Transverse colon (tissue), 3 donors: Measurements from ENCODE around the gene FAM13C.

Experiments used
- EP300 ChIP-seq: sonication (generic); formaldehyde crosslinking; IDR thresholded peaks from one replicate; pipeline ENCODE4 v1.6.1; 2017; ENCODE audit warnings: antibody characterized with exemption, low read depth
- POLR2A ChIP-seq: fragments of 450-650 bp; IDR thresholded peaks from one replicate; pipeline ENCODE4 v1.6.1; 2016; ENCODE audit warnings: antibody characterized with exemption, mild to moderate bottlenecking, moderate library complexity
- TF ChIP-seq, protein P1 (sequence below), 5 experiments: fragments of 200-600 bp in 3 of 5; fragments of 450-650 bp in 2 of 5; sonication (generic) in 3 of 5; IDR thresholded peaks; 1 replicate in 2 of 5; 2 replicates in 3 of 5; pipeline ENCODE4 v1.5.1; 2016 to 2017; ENCODE audit warnings: antibody characterized with exemption in 5 of 5, inconsistent platforms in 3 of 5, mild to moderate bottlenecking in 2 of 5, moderate library complexity in 1 of 5

DNA sequence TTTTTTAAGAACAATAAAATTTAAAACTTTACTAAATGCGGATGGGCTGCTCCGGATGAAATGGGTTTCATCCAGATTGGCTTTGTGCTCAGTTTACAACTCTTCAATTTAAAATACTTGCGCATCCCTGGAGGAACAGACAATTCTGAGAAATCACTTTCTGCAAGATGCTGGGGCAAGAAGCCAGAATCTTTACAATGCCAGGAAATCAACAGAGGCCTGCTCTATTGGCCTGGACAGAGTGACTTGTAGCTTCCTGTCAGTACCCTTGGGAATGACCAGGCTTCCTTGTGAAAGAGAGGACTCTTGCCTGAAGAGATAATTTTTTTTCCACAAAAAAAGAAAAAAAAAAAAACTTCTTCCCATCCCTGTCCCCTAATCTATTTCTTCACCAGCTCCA is 3.9 kb upstream of the FAM13C start:
- TF ChIP-seq POLR2A, result no peak
- no peak for TF ChIP-seq EP300
- TF ChIP-seq, protein P1, sequence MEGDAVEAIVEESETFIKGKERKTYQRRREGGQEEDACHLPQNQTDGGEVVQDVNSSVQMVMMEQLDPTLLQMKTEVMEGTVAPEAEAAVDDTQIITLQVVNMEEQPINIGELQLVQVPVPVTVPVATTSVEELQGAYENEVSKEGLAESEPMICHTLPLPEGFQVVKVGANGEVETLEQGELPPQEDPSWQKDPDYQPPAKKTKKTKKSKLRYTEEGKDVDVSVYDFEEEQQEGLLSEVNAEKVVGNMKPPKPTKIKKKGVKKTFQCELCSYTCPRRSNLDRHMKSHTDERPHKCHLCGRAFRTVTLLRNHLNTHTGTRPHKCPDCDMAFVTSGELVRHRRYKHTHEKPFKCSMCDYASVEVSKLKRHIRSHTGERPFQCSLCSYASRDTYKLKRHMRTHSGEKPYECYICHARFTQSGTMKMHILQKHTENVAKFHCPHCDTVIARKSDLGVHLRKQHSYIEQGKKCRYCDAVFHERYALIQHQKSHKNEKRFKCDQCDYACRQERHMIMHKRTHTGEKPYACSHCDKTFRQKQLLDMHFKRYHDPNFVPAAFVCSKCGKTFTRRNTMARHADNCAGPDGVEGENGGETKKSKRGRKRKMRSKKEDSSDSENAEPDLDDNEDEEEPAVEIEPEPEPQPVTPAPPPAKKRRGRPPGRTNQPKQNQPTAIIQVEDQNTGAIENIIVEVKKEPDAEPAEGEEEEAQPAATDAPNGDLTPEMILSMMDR (IDR thresholded peaks at IDR 0.05), result no peak
